C4-2B (cell line): ENCODE measurements around the gene BAG1.

Experiments
- CTCF ChIP-seq: fragments of 450-650 bp; conservative IDR thresholded peaks from 2 replicates; pipeline ENCODE4 v1.5.1; 2017; ENCODE audit warnings: mild to moderate bottlenecking
- ZFX ChIP-seq: fragments of 450-650 bp; IDR thresholded peaks from 2 replicates; pipeline ENCODE4 v1.6.1; 2017

GRCh38 chr9:33228606-33229005 lies 35.9 kb downstream of the BAG1 start:
- TF ChIP-seq CTCF (no peak), ZFX (no peak)
